COR-L47 (cell line): ENCODE measurements around the gene SH3BP2.
A peak's percentile ranks its signal among the peaks of the same experiment; 100 is the strongest.

Experiments used
- DNase-seq: peaks from one replicate; lab custom pipeline; 2025; lab: John Stamatoyannopoulos, UW

Gene SH3BP2

DNA sequence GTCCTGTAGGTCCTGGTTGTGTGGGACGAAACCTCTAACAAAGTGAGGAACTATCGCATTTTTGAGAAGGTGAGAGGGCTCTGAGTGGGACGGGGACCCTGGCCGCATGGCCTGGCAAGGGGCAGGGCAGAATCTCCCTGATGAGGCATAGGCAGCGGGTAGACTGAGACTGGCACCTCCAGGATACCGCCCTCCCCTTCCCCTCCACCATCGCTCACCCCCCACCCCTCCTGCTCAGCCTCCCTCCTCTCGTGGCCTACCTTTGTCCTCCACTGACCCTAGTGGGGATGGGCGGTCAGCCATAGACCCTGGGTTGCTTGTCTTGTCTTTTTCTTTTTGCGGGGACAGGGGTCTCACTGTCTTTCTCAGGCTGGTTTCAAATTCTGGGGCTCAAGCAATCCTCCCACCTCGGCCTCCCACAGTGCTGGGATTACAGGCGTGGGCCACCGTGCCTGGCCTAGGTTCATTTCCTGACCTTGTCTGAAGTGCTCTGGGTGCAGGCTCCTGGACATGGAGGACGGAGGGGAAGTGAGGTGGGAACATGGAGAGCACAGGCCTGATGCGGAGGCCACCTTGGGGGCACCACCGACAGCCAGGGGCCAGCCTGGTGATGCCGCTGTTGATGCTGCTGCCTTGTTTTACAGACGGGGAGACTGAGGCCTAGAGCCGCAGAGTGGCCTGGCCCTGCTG lies 40.2 kb downstream of the SH3BP2 start:
- DNase-seq = no peak

DNA sequence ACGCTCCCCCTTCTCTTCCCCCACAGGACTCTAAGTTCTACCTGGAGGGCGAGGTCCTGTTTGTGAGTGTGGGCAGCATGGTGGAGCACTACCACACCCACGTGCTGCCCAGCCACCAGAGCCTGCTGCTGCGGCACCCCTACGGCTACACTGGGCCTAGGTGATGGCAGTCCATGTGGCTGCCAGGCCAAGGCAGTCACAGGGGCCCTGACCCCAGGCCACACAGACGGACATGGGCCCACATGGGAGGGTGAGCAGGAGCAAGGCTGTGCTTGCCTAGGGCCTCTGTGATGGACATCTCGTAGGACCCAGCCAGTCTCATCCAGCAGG lies 40.8 kb downstream of the SH3BP2 start:
- DNase-seq = no peak

DNA sequence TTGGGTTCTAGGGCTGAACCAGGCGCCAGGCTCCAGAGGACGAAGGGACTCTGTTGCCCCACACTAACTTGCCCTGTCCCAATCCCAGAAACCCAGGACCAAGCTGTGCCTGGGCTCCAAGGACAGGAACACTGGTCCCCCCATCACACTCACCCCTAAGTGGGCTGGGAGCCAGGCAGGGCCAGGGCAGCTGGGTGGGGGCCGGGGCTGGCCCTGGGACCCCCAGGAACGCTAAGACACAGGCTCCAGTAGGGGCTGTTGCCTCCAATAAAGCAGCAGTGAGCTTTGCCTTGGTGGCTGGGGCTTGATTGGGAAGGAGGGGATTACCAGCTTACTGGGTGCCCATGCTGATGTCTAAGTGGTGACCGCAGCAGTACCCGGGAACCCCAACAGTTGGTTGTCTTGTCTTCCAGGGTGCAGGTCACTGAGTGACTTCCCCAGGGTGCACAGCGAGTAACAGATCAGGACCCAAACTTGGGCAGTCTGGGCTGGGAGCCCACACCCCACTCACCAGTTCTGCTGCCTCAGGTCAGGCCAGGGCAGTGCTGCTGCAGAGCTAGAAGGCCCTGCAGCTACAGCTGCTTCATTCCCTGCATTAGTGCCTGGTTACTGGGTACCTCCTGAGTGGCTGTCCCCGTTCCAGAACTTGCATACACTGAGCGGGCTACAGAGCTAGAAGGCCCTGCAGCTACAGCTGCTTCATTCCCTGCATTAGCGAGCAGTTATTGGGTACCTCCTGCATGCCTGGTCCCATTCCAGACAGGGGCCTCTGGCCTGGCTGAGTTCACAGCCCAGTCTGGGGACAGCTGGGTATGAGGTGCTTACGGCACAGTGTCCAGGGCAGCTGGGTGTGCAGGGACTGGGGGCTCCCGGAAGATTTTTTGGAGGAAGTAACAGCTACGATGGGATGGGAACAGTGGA lies 41.4 kb downstream of the SH3BP2 start:
- no peak for DNase-seq

DNA sequence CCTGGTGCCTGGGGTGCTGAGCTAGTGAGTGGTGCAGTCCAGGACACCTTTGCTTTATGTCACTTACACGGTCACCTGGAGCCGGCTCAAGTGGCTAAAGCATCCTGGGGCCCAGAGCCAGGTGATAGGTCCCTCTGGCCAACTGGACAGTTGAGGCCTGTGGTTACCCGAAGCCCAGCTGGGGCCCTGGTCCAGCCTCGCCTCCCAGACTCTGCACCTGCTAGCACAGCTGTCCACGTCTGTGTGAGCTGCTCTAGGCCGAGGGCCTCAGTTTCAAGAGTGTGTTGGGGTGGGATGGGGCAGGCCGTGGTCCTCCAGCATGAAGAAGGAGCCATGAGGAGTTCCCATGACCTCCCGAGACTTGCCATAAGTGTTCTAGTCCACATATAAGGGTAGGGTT lies 43.1 kb downstream of the SH3BP2 start:
- DNase-seq = no peak

DNA sequence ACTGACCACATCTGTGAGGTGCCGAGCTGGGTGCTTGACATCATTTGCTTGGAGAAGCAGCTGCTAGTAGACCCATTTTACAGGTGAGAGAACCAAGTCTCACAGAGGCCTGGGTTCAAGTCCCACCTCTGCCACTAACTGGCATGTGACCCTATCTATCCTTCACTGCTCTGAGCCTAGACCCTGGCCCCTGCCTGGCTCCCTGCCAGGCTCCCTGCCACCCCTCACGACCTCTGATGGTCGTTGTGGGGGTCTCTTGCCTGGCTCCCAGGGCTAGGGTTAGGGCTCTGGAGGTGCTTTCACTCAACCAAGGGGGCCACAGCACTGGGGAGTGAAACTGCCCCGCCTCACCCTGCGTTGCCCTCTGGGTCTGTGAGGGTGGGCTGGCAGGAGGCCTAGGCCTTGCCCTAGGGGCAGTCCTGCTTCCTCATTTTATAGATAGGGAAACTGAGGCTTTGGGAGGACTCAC lies 43.5 kb downstream of the SH3BP2 start:
- no peak for DNase-seq

DNA sequence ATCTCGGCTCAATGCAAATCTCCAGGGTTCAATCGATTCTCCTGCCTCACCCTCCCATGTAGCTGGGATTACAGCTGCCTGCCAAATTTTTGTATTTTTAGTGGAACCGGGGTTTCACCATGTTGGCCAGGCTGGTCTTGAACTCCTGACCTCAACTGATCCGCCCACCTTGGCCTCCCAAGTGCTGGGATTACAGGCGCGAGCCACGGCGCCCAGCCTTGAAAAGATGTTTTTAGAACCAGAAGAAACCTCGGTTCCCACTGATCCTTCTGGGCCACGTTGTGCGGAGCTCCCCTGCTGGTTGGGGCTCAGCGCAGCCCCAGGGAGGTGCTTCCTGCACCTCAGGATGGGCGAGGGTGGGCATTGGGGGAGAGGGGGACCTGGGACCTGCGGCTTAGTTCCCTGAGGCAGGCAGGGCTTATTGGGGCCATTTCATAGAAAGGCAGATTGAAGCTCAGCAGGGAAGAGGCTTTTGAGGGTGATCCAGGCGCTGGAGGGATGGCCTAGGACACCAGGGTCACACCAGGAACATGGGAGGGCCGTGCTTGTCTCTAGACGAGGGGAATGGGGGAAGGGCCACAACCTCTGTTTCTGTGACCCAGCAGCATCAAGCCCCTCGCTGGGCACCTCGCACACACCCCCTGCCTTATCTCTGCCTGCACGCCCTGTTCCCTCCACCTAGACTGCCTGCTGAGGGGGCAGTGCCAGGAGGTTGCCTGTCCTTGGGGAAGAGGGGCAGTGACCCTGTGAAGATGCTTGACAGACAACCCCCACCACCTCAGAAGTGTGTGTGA lies 44.4 kb downstream of the SH3BP2 start:
- no peak for DNase-seq

DNA sequence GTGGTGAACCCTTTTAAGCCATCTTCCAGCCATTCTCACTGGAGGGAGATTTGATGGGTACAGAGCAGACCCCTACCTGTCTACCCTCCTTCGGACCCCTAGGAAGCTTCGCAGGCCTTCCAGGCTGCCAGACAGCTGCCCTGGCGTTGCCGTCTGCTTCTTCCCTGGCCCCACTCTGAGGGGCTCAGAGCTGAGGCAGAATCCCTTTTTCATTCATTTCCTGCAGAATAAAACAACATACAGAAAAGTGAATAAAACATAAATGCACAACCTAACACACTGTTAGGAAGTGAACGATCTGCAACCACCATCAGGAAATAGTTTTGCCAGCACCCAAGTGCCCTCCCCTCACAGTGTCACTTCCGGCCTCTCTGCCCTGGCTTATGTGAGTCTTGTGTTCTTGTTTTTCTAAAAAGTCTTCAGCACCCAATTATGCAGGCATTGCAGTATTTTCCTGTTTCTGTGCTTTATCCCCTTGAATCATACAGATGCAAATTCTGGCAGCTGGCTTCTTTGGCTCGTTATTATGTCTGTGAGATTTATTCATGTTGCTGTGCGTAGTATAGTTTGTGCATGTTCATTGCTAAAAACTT lies 45.1 kb downstream of the SH3BP2 start:
- no peak for DNase-seq

DNA sequence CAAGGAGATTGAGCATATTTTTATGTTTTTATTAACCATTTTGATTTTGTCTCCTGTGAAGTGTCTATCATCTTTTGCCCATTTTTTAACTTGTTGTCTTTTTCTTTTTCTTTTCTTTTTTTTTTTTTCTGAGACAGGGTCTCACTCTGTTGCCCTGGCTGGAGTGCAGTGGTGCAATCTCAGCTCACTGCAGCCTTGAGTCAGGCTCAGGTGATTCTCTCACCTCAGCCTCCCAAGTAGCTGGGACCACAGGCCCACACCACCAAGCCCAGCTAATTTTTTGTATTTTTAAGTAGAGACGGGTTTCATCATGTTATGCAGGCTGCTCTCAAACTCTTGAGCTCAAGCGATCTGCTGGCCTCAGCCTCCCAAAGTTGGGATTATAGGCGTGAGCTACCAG lies 46.2 kb downstream of the SH3BP2 start:
- DNase-seq = no peak

DNA sequence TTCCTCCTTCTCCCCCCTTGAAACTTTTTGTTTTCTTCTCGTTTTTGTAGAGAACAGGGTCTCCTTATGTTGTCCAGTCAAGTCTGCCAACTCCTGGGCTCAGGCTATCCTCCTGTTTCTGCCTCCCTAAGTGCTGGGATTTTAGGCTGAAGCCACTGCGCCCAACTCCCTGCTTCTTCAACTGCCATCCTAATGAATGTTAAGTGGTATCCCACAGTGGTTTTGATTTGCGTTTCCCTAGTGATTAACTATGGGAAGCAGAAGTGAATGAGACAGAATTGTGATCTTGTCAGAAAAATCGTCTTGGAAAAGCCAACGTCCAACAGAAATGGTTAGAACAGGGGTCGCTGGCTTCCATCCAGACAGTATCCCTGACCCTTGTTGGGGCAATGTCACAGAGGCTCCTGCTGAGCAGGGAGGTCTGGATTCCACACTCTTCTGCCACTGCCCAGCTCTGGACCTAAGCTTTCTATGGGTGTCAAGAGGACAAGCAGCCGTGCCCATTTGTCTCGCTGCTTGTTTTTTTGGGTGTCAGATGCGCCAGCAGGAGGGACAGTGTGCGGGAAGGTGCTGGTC lies 49.9 kb downstream of the SH3BP2 start:
- no peak for DNase-seq

DNA sequence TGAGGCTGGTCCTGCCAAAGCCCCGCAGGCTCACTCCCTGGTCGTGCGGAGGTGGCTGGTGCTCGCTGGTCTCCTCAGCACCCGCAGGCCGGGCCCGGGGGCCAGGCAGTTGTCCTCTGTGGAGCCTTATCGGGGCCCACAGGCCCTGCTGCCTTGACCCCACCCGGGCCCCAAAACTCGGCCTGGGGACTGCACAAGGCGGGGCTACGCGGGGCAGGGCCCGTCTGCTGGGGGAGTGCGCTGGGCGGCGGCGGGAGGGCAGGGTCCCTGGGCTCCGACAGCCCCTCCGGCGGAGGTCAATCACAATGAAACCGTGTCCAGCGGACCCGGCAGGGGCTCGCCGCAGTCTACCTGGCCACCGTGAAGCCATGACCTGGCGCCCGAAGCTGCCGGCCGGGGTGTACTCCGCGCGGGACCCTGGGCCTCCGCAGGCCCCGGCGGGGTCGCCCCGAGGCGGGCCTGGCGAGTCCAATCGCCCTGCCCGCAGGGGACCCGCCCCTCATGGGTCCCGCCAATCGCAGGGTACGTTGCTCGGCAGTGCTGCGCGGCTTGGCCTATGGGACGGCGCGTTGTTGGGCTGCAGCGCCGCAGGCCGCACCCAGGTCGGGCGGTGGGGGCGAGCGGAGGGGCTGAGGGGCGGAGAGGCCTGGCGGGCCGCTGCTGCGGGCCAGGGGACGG lies 50.5 kb downstream of the SH3BP2 start, which contains the start of gene ADD1:
Gene ADD1 (plus strand): TSS at position 582 of the 678 bp plus-strand sequence. CDS start 32,072 bp downstream, outside the sequence.
- peak; percentile 79 for DNase-seq

DNA sequence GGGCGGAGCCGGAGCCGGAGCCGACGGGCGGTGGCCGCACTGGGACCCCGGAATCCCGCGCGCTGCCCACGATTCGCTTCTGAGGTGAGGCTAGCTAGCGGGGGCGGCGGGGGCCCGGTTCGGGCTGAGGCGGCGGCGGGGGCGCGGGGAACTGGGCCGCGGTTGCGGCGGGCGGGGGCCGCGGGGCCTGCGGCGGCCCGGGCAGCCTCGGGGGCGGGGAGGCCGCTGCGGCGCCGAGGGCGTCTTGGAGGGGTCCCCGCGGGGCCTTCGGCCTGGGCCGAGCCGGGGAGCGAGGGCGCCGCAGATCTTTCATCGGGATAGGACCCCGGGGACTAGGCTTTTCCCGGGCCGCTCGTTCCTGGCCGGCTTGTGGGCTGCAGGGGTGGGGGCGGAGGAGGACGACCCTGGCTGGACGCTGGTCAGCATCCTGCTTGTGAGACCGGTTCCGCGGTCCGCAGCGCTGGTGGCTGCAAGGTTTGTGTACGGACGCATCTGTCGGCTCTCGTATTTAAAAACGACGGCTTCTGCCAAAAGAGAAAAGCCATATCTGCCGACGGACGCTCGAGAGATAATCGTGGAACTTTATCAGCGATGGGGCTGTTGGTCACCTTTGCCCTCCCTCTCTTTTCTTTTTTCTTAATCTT lies 51.2 kb downstream of the SH3BP2 start:
- DNase-seq = no peak

DNA sequence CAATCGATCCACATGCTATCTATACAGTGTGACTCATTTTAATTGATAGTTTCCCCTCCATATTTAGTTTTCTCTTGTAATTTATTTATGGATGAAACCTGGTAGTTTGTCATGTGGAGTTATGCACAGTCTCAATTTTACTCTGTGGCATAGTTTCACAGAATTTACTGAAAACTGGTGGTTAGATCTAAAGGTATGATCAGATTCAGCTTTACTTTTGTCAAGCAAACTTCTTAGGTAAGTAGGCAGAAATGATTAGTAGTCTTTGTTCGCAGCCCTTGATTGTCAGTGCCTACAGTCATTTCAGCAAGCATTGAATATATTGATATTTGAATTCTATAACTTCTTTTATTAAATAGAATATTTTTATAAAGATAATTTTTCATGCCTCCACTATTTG lies 53.3 kb downstream of the SH3BP2 start:
- DNase-seq = no peak

DNA sequence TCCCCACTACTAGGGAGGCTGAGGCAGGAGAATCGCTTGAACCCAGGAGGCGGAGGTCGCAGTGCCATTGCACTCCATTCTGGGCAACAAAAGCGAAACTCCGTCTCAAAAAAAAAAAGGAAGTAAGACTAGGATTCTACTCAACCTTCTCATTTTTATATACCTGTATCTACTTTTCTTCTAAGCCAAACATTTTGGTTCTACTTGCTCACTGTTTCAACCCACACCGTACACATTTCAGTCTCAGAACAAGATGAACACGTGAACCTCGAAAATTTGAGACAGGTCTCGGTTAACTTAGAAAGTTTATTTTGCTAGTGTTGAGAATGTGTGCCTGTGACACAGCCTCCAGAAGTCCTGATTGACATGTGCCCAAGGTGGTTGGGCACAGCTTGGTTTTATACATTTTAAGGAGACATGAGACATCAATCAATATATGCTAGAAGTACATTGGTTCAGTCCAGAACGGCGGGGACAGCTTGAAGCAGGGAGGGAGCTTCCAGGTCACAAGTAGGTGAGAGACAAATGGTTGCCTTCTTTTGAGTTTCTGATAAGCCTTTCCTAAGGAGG lies 54.5 kb downstream of the SH3BP2 start:
- no peak for DNase-seq

DNA sequence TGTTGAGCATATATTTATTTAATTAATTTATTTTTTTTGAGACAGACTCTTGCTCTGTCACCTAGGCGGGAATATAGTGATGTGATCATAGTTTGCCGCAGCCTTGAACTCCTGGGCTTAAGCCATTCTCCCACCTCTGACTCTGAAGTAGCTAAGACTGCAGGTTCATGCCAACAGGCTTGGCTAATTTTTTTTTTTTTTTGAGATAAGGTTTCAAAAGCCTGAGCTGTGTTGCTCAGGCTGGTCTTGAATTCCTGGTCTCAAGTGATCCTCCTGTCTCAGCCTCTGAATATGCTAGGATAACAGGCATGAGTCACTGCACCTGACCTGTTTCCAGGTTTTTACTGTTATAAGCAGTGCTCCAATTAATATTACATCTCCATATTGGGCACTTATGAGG lies 55.6 kb downstream of the SH3BP2 start:
- no peak for DNase-seq

DNA sequence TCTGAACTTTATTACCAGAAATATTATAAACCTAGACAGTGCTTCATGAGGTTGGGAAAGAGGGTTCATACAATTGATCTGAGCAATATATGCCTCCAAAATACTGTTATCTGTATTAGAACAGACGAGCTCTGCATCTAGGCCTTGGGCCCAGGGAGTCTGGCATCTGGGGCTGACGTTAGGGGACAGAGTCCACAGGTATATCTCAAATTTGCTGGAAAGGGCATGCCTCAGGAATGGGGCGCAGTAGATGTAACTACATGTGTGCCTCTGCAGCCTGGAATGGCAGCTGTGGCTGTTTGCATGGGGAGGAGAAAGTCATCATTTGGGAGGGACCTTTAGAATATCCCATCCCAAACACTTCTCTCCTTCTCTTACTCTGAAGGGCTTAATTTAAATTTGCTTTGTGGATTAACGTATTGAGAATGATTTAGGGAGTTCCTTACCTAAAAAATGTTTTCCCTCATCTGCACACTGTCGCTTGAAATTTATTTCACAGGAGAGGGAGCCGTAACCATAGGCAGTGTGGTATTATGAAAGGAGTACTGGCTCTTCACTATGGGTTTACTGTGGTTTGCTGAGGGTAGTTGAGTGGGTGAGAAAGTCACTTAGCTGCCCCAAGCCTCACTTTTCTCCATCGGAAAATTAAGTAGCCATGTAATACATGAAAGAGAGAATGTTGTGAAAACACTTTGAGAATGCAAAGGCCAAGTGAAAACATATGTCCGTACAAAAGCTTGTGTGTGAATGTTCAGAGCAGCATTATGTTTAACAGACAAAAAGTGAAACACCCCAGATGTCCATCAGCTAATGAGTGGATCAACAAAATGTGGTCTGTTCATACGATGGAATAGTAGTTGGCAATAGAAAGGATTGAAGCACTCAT lies 56.6 kb downstream of the SH3BP2 start:
- DNase-seq = no peak

DNA sequence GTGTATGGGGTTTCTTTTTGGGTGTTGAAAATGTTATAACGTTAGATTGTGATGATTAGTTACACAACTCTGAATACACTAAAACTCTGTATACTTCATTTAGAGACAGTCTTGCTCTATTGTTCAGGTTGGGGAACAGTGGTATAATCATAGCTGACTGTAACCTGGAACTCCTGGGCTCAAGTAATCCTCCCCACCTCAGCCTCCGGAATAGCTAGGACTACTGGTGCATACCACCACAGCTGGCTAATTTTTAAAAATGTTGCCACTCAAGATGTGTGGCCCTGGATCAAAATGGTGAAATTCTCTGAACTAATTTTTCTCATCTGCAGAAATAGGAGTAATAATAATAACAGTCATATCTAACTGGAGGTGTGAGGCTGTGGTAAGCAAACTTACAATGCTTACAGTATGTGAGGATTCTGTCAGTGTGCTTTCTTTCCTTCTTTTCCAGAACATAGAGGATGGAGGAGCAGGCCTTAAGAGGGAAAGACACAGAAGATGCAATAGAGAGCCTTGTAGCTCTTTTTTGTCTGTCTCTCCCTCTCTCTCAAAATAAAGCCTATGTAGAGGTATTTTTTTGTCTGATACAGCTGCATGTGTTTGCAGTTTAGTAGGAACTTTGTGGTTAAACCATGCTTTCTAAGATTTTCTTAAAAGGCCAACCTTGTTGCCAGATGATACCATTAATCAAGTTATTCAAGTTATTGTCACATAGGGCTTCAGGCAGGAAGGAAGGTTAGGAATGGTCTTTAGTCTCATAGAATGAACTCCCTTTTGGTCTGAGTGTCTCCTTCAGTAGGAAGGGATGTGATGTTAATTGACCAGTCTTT lies 58.3 kb downstream of the SH3BP2 start:
- DNase-seq = no peak

DNA sequence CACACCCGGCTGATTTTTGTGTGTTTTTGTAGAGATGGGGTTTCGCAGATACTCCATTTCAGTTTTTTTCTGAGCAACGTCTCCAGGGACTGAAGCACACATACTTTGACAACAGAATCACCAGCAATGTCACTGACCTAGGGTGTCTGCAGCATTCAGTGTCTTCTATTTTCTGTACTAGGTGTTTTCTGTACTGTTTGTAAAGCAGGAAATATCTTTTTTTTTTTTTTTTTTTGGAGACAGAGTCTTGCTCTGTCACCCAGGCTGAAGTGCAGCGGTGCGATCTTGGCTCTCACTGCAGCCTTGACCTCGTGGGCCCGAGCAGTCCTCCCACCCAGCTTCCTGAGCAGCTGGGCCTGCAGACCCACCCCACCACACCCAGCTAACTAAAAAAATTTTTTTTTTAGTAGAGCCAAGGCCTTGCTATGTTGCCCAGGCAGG lies 59.6 kb downstream of the SH3BP2 start:
- DNase-seq = no peak

DNA sequence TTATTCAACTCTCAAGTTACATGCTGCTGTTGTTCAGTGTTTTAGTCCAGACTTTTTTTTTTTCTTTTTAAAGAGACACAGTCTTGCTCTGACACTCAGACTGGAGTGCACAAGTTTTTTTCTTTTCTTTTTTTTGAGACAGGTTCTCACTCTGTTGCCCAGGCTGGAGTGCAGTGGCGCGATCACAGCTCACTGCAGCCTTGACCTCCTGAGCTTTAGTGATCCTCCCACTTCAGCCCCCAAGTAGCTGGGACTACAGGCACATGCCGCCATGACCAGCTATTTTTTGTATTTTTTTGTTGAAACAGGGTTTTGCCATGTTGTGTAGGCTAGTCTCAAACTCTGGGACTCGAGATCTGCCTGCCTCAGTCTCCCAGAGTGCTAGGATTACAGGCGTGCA lies 62.7 kb downstream of the SH3BP2 start:
- no peak for DNase-seq
